ENCODE measurements around the gene PPP1R9A.

DNA sequence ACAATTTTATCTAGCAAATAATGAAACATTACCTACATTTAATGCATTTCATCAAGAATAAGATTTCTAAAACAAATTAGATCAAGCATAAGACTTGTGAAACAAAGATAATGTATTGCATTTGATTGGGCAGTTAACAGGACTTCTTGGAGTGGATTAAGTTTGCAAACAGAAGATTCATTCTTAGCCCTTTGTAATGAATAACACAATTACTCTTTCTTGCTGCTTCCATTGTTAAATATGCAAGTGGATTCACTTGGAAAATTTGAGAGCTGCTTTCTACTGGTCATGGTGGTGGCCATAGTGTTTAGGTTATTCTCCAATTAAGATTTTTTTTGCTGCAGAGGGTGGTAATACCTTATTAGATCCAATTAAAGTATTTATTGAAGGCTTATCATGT, 6.0 kb downstream of the PPP1R9A start:
- TF ChIP-seq, protein P1, sequence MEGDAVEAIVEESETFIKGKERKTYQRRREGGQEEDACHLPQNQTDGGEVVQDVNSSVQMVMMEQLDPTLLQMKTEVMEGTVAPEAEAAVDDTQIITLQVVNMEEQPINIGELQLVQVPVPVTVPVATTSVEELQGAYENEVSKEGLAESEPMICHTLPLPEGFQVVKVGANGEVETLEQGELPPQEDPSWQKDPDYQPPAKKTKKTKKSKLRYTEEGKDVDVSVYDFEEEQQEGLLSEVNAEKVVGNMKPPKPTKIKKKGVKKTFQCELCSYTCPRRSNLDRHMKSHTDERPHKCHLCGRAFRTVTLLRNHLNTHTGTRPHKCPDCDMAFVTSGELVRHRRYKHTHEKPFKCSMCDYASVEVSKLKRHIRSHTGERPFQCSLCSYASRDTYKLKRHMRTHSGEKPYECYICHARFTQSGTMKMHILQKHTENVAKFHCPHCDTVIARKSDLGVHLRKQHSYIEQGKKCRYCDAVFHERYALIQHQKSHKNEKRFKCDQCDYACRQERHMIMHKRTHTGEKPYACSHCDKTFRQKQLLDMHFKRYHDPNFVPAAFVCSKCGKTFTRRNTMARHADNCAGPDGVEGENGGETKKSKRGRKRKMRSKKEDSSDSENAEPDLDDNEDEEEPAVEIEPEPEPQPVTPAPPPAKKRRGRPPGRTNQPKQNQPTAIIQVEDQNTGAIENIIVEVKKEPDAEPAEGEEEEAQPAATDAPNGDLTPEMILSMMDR (IDR thresholded peaks at IDR 0.05 in 4 of 5, conservative IDR thresholded peaks at IDR 0.05 in 1 of 5): no peak
- TF ChIP-seq POLR2A (IDR thresholded peaks at IDR 0.05): no peak
